ENCODE data around the gene ERI3. TPM values are rescaled to one million over a fixed set of nuclear protein-coding genes. Genes with fewer than 3 reads are reported as not detected.

The ERI3 gene
- total and polyA plus RNA-seq, 2 donors from 2014 or later, result 60.4 to 126 TPM

GRCh38 chr1:44237721-44238457 is 117.2 kb downstream of the ERI3 start:
- FAIRE-seq, result no peak

GRCh38 chr1:44236490-44237272 is 118.4 kb downstream of the ERI3 start:
- no peak for FAIRE-seq
- peaks cover 0 to 12% (median 0%) of the 10 kb centered on the region in 3 donors for H3K36me3 ChIP-seq (ENCODE audit: control insufficient read depth in 2 of 3, insufficient read depth in 3 of 3, low read length in 3 of 3)
- H3K27ac ChIP-seq (ENCODE audit: low read depth in 2 of 2, low read length in 2 of 2), result no peak overlapping the region
- no peaks in the 10 kb centered on the region for H3K27me3 ChIP-seq (ENCODE audit: control insufficient read depth, insufficient read depth, low read length)
- H3K9ac ChIP-seq (ENCODE audit: low read length in 3 of 3), result no peak overlapping the region
- no peaks in the 10 kb centered on the region for H3K9me3 ChIP-seq (ENCODE audit: control insufficient read depth in 2 of 3, insufficient read depth in 1 of 3, low read length in 3 of 3)
- no peak for DNase-seq
- no peak overlapping the region for H3K4me3 ChIP-seq (ENCODE audit: low read length in 3 of 3)
- TF ChIP-seq, protein P1, sequence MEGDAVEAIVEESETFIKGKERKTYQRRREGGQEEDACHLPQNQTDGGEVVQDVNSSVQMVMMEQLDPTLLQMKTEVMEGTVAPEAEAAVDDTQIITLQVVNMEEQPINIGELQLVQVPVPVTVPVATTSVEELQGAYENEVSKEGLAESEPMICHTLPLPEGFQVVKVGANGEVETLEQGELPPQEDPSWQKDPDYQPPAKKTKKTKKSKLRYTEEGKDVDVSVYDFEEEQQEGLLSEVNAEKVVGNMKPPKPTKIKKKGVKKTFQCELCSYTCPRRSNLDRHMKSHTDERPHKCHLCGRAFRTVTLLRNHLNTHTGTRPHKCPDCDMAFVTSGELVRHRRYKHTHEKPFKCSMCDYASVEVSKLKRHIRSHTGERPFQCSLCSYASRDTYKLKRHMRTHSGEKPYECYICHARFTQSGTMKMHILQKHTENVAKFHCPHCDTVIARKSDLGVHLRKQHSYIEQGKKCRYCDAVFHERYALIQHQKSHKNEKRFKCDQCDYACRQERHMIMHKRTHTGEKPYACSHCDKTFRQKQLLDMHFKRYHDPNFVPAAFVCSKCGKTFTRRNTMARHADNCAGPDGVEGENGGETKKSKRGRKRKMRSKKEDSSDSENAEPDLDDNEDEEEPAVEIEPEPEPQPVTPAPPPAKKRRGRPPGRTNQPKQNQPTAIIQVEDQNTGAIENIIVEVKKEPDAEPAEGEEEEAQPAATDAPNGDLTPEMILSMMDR (IDR thresholded peaks at IDR 0.05; ENCODE audit: borderline replicate concordance, extremely low read depth, insufficient read depth), result no peak
- H3K4me1 ChIP-seq (ENCODE audit: control insufficient read depth in 2 of 3, insufficient read depth in 2 of 3, low read depth in 1 of 3, low read length in 3 of 3), result peaks cover 0 to 28% (median 18%) of the 10 kb centered on the region in 3 donors
- intact Hi-C loops (cut with DNase I), result no loop called here

More at GRCh38 chr1:44237721-44238457, 117.2 kb downstream of the ERI3 start:
- TF ChIP-seq, protein P1 (IDR thresholded peaks at IDR 0.05; ENCODE audit: borderline replicate concordance, extremely low read depth, insufficient read depth), result peak; percentile 21
- intact Hi-C loops (cut with DNase I), result no loop called here
- Histone ChIP-seq H3K9me3 (ENCODE audit: control insufficient read depth in 2 of 3, insufficient read depth in 1 of 3, low read length in 3 of 3) (no peaks in the 10 kb centered on the region), H3K9ac (ENCODE audit: low read length in 3 of 3) (no peak overlapping the region), H3K4me3 (ENCODE audit: low read length in 3 of 3) (no peak overlapping the region), H3K27ac (ENCODE audit: low read depth in 2 of 2, low read length in 2 of 2) (no peak overlapping the region), H3K36me3 (ENCODE audit: control insufficient read depth in 2 of 3, insufficient read depth in 3 of 3, low read length in 3 of 3) (no peaks in the 10 kb centered on the region), H3K27me3 (ENCODE audit: control insufficient read depth, insufficient read depth, low read length) (no peaks in the 10 kb centered on the region), H3K4me1 (ENCODE audit: control insufficient read depth in 2 of 3, insufficient read depth in 2 of 3, low read depth in 1 of 3, low read length in 3 of 3) (peaks cover 0 to 32% (median 18%) of the 10 kb centered on the region in 3 donors)
- peak; percentile 93 to 97 (median 95) for DNase-seq

- Histone ChIP-seq H3K4me1 (ENCODE audit: control insufficient read depth in 2 of 3, insufficient read depth in 2 of 3, low read depth in 1 of 3, low read length in 3 of 3) (peaks cover 0 to 27% (median 18%) of the 10 kb centered on the region in 3 donors), H3K9ac (ENCODE audit: low read length in 3 of 3) (no peak overlapping the region), H3K4me3 (ENCODE audit: low read length in 3 of 3) (no peak overlapping the region), H3K36me3 (ENCODE audit: control insufficient read depth in 2 of 3, insufficient read depth in 3 of 3, low read length in 3 of 3) (peaks cover 0 to 15% (median 0%) of the 10 kb centered on the region in 3 donors), H3K27me3 (ENCODE audit: control insufficient read depth, insufficient read depth, low read length) (no peaks in the 10 kb centered on the region), H3K9me3 (ENCODE audit: control insufficient read depth in 2 of 3, insufficient read depth in 1 of 3, low read length in 3 of 3) (no peaks in the 10 kb centered on the region), H3K27ac (ENCODE audit: low read depth in 2 of 2, low read length in 2 of 2) (no peak overlapping the region)
- FAIRE-seq, result no peak
- intact Hi-C loops (cut with DNase I), result no loop called here
- no peak for DNase-seq
- TF ChIP-seq, protein P1 (IDR thresholded peaks at IDR 0.05; ENCODE audit: borderline replicate concordance, extremely low read depth, insufficient read depth), result no peak
Observed at GRCh38 chr1:44235808-44236207, 119.2 kb downstream of the ERI3 start.

Measured in kidney (tissue), 14 donors.